Testis (tissue), 2 donors: ENCODE measurements around the gene SLC6A8.

ENCODE experiments used
- POLR2A ChIP-seq: fragments of 450-650 bp; IDR thresholded peaks from one replicate; pipeline ENCODE4 v1.6.1; 2017; ENCODE audit warnings: antibody characterized with exemption, mild to moderate bottlenecking, moderate library complexity
- TF ChIP-seq, protein P1 (sequence below), 3 experiments: fragments of 450-650 bp in 2 of 3; fragments of 200-600 bp in 1 of 3; sonication (generic) in 1 of 3; IDR thresholded peaks; one replicate each; pipeline ENCODE4 v1.5.1; 2016 to 2019; ENCODE audit warnings: antibody characterized with exemption in 3 of 3, mild to moderate bottlenecking in 2 of 3, moderate library complexity in 1 of 3

DNA sequence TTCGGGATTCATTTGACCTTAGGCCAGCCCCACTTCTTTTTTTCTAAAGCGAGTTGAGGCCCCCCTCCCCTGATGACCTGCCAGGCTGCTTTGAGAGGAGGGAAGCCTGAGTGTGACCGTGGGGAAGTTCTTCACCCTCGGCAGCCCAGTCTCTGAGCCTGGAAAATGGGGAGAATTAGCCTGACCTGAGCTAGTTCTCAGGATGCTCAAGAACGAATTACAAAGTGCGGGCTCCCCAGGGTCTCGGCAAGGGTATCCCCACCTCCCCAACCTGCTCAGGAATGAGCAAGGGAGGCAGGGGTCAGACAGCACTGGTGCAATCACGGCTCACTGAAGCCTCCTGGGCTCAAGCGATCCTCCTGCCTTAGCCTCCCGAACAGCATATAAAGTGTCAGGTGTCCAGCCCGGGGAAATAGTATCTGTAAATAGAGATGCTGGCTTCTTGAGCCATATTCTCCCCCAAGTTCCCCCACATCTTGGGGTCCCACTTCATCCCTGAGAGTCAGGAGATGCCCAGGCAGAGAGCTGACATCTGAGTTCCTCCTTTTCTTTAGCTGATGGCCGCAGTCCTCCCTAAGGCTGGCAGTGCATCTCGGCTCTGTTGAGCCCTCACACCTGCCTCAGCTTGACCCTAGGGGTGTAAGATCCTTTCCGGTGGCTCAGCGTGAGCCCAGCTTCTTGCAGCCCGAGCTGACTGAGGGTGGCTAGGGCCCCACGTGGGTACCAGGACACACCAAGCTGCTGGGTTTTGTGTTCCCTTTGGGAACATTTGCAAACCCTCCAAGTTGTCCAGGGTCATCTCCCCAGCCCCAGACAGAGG, 39.2 kb upstream of the SLC6A8 start:
- TF ChIP-seq, protein P1, sequence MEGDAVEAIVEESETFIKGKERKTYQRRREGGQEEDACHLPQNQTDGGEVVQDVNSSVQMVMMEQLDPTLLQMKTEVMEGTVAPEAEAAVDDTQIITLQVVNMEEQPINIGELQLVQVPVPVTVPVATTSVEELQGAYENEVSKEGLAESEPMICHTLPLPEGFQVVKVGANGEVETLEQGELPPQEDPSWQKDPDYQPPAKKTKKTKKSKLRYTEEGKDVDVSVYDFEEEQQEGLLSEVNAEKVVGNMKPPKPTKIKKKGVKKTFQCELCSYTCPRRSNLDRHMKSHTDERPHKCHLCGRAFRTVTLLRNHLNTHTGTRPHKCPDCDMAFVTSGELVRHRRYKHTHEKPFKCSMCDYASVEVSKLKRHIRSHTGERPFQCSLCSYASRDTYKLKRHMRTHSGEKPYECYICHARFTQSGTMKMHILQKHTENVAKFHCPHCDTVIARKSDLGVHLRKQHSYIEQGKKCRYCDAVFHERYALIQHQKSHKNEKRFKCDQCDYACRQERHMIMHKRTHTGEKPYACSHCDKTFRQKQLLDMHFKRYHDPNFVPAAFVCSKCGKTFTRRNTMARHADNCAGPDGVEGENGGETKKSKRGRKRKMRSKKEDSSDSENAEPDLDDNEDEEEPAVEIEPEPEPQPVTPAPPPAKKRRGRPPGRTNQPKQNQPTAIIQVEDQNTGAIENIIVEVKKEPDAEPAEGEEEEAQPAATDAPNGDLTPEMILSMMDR (IDR thresholded peaks at IDR 0.05) = no peak
- no peak for TF ChIP-seq POLR2A
